Ovary (tissue), 3 donors: Measurements from ENCODE around the gene STAP2.

Source experiments
- POLR2A ChIP-seq: fragments of 450-650 bp; IDR thresholded peaks from one replicate; pipeline ENCODE4 v1.6.1; 2017; ENCODE audit warnings: antibody characterized with exemption, mild to moderate bottlenecking, moderate library complexity
- TF ChIP-seq, protein P1 (sequence below), 3 donors: fragments of 450-650 bp in 2 of 3; fragments of 200-600 bp in 1 of 3; IDR thresholded peaks; one replicate each; pipeline versions ENCODE4 v1.5.1 to v1.8.0; 2016 to 2022; ENCODE audit warnings: antibody characterized with exemption in 3 of 3, mild to moderate bottlenecking in 1 of 3
- donor health status: DM: no; HTN: no; CAD: no.

DNA sequence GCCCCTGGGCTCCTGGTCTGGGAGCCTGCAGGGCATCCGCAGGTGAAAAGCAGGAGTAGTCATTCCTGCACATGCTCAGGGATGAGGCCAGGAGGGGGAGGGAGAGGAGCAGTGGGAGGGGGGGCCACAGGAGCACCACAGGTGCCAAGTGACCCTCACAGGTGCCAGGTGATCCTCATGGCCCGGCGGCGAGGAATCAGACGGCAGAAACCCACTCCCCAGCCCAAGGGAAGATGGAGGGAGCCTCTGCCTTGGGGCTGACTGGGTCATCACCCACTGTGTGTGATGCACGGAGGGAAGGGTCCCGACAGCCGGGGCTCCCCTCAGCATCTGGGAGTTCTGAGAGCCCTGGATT is 34.4 kb upstream of the STAP2 start:
- TF ChIP-seq POLR2A = no peak
- TF ChIP-seq, protein P1, sequence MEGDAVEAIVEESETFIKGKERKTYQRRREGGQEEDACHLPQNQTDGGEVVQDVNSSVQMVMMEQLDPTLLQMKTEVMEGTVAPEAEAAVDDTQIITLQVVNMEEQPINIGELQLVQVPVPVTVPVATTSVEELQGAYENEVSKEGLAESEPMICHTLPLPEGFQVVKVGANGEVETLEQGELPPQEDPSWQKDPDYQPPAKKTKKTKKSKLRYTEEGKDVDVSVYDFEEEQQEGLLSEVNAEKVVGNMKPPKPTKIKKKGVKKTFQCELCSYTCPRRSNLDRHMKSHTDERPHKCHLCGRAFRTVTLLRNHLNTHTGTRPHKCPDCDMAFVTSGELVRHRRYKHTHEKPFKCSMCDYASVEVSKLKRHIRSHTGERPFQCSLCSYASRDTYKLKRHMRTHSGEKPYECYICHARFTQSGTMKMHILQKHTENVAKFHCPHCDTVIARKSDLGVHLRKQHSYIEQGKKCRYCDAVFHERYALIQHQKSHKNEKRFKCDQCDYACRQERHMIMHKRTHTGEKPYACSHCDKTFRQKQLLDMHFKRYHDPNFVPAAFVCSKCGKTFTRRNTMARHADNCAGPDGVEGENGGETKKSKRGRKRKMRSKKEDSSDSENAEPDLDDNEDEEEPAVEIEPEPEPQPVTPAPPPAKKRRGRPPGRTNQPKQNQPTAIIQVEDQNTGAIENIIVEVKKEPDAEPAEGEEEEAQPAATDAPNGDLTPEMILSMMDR (IDR thresholded peaks at IDR 0.05) = no peak
